Sciatic nerve (tissue), 2 donors: ENCODE data around the gene KCNQ1. TPM values are rescaled to one million over a fixed set of nuclear protein-coding genes. Genes with fewer than 3 reads are reported as not detected.

ENCODE experiments used
- ATAC-seq: fragments of 200-7000 bp; cut with Tn5 transposase; one replicate; pipeline ENCODE4 v1.9.1; 2020; ENCODE audit warnings: mild to moderate bottlenecking, moderate library complexity
- DNase-seq: peaks from one replicate; pipeline ENCODE4 v3.0.0-alpha.2; 2020; ENCODE audit warnings: low spot score
- intact Hi-C: fragments of 100-400 bp; cut with DNase I; formaldehyde crosslinking; loops from one replicate; pipeline ENCODE4 v1.14.2; 2022
- total RNA-seq: library from RNA; stranded (reverse); fragmentation: NEBNext Ultra II Directional; extraction: Animal tissue kit (Norgen Biotek cat#: 25700); gene quantifications from one replicate; pipeline ENCODE4 v1.2.1, GENCODE V29; 2021
- donor health status: DM: no; HTN: no; CAD: no.
- donor health status: DM: no; HTN: no; CAD: no.

Gene KCNQ1, protein sequence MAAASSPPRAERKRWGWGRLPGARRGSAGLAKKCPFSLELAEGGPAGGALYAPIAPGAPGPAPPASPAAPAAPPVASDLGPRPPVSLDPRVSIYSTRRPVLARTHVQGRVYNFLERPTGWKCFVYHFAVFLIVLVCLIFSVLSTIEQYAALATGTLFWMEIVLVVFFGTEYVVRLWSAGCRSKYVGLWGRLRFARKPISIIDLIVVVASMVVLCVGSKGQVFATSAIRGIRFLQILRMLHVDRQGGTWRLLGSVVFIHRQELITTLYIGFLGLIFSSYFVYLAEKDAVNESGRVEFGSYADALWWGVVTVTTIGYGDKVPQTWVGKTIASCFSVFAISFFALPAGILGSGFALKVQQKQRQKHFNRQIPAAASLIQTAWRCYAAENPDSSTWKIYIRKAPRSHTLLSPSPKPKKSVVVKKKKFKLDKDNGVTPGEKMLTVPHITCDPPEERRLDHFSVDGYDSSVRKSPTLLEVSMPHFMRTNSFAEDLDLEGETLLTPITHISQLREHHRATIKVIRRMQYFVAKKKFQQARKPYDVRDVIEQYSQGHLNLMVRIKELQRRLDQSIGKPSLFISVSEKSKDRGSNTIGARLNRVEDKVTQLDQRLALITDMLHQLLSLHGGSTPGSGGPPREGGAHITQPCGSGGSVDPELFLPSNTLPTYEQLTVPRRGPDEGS
- 6.2 TPM for total RNA-seq

DNA sequence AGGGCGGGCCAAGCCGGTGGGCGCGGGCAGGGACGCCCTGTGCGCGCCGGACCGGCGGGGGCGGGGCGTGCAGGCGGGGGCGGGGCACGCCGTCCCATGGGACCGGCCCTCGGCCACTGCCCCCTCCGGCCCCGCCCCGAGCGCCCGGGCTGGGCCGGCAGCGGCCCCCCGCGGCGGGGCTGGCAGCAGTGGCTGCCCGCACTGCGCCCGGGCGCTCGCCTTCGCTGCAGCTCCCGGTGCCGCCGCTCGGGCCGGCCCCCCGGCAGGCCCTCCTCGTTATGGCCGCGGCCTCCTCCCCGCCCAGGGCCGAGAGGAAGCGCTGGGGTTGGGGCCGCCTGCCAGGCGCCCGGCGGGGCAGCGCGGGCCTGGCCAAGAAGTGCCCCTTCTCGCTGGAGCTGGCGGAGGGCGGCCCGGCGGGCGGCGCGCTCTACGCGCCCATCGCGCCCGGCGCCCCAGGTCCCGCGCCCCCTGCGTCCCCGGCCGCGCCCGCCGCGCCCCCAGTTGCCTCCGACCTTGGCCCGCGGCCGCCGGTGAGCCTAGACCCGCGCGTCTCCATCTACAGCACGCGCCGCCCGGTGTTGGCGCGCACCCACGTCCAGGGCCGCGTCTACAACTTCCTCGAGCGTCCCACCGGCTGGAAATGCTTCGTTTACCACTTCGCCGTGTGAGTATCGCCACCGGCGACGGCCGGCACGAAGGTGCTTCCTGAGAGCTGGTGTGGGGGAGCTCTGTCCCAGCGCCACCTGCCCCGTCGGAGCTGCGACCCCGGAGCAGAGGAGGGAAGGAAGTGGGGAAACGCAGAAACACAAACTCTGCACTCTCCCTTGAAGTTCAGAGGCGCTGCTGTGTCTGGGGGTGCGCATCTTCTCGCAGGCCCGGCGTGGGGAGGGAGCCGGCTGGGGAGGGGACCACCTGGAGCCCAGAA is at the start of gene KCNQ1:
Gene KCNQ1 (plus strand): TSS at position 188 of the 925 bp plus-strand sequence. CDS start 91 bp downstream, at position 279.
- ATAC-seq (no peak), DNase-seq (no peak)
- intact Hi-C loops = no loop called here

DNA sequence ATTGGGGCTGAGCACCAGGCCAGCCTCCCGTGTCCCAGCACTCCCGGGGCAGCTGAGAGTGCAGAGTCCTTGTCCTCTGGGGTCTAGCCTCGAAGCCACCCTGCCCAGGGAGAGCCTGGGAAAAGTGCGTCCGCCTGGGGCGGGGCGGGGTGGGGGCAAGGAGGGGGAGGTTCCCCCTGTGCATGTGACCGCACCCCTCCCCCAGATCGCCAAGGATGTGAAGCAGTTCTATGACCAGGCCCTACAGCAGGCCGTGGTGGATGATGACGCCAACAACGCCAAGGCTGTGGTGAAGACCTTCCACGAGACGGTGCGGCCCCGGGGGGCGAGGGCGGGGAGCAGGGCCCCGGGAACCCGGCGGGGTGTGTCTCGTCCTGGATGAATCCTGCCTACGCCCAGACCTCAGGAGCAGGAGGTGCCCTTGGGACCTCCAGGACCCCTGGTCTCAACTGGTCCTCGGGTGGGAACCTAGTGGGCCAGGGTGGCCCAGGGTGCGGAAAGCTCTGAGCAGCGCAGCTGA is 49.5 kb upstream of the KCNQ1 start:
- DNase-seq (no peak), ATAC-seq (no peak)
- intact Hi-C loops = no loop called here

DNA sequence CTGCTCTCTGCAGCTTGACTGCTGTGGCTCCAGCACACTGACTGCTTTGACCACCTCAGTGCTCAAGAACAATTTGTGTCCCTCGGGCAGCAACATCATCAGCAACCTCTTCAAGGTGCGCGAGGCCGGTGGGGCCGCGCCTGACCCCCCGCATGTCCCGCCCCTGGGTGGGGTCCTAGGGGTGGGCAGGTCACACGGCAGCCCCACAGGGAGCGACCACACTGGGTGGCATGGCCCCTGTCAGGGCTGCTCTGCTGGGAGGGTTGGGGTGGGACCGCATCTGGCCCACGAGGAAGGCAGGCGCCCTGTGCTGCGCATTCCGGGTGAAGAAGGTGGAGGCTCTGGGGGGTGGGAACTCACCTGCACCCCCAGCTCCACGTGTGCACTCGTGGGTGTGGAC is 49.0 kb upstream of the KCNQ1 start:
- intact Hi-C loops = no loop called here
- no peak for DNase-seq

DNA sequence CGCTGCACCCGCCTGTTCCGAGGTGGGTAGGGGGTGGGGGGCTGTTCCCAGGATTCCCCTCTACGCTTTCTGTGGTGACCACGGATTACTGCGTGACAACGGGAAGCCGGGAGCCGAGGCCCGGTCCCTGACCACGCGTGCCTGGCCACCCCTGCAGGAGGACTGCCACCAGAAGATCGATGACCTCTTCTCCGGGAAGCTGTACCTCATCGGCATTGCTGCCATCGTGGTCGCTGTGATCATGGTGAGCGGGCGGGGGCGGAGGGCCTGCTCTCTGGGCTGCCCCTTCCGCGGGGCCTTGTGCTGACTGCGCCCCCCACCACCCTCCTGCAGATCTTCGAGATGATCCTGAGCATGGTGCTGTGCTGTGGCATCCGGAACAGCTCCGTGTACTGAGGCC is 48.3 kb upstream of the KCNQ1 start:
- no peak for DNase-seq
- intact Hi-C loops = no loop called here
- no peak for ATAC-seq

More for the DNA sequence above, 49.0 kb upstream of the KCNQ1 start:
- ATAC-seq = no peak

DNA sequence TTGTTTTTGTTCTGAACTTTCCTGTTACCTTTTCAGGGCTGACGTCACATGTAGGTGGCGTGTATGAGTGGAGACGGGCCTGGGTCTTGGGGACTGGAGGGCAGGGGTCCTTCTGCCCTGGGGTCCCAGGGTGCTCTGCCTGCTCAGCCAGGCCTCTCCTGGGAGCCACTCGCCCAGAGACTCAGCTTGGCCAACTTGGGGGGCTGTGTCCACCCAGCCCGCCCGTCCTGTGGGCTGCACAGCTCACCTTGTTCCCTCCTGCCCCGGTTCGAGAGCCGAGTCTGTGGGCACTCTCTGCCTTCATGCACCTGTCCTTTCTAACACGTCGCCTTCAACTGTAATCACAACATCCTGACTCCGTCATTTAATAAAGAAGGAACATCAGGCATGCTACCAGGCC is 47.8 kb upstream of the KCNQ1 start:
- intact Hi-C loops = no loop called here
- DNase-seq (no peak), ATAC-seq (no peak)

DNA sequence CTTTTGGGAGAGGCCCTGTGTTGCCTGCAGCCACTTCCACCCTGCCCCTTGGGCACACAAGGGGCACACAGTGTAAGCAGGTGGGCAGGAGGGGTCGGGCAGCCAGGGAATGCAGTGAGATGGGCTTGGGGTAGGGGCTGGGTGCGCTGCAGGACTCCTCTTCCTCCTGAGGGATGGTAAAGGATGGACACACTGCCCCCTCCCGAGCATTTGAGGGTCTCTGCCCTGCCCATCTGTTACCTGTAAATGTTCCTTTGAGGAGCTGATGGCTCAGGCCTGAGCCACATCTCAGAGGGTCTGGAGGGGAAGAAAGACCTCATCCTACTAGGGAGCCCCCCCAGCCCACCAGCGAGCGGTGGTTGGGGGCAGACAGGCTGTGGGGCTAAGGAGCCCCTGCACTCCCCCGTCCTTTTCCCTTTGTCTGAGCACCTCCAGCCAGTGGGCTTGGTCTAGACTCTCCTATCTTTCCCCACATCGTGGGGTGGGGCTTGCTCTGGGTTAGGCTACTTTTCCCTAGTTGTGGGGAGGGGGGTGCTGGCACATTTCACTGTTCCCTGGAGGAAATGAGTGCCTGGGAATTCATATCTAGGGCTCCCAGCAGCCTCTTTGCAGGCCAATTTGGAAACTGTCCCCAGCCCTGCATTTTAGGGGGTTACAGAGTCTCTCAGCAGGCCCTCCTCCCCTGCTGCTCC is 46.0 kb upstream of the KCNQ1 start:
- DNase-seq (no peak), ATAC-seq (no peak)
- intact Hi-C loops = no loop called here

DNA sequence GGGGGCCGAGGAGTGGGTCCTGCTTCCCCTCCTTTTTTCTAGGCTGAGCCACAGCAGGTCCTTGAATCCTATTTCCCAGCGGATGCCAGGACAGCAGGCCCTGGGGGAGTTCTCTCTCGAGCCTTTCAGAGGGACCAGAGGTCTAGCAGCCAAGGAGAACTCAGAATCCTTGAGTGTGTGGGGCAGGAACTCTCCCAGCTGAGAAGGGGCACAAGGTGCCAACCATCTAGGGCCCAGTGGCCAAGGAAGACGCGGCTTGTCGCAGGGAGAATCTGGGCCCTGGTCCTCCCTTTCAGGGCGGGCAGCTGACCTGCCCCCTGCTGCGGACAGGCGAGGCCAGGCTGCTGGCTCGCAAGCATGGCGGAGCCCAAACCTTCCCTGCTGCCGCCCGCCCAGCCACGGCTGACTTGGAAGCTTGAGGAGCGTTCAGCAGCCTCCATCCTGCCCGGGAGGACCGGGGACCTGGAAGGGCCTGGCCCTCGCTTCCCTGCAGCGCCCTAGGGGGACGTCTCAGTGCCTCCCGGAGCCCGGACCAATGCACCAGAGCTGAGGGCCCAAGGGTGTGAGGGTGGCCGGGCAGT is 45.2 kb upstream of the KCNQ1 start:
- DNase-seq (no peak), ATAC-seq (peak; percentile 0)
- intact Hi-C loops = no loop called here

DNA sequence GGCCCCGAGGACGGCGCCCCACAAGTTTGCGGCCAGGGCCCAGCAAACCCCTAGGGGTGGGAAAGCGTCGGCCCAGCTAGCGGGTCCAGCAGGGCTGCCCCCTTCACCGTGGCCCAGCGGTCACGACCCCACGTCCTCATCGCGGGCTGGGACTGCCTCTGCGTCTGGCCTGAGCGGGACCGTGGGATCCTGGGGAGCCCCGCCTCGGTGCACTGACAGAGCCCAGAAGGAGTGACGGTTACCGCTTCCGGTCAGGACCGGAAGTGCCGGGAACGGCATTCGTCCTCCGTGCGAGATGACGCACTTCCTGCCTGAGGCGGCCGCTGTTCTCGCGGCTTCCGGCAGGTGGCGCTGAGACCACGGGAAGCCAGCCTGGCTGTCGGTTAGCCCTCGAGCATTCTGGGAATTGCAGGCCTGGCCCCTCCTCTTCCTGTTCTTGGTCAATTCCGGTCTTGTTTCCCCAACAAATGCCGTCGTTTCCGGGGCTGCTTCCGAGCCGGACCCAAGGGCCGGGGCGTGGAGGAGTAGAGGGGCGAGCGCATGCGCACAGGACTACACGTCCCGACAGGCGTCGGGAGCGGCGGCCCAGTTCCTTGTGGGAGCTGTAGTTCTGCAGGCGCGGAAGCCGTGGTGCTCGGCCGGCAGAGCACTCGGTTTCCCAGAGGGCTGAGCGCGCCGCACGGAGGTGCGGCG is 44.6 kb upstream of the KCNQ1 start, which contains the start of gene TSSC4:
Gene TSSC4 (plus strand): TSS at position 682 of the 693 bp plus-strand sequence. CDS start 1,884 bp downstream, outside the sequence.
- peak; percentile 95 for ATAC-seq
- intact Hi-C loops = no loop called here

DNA sequence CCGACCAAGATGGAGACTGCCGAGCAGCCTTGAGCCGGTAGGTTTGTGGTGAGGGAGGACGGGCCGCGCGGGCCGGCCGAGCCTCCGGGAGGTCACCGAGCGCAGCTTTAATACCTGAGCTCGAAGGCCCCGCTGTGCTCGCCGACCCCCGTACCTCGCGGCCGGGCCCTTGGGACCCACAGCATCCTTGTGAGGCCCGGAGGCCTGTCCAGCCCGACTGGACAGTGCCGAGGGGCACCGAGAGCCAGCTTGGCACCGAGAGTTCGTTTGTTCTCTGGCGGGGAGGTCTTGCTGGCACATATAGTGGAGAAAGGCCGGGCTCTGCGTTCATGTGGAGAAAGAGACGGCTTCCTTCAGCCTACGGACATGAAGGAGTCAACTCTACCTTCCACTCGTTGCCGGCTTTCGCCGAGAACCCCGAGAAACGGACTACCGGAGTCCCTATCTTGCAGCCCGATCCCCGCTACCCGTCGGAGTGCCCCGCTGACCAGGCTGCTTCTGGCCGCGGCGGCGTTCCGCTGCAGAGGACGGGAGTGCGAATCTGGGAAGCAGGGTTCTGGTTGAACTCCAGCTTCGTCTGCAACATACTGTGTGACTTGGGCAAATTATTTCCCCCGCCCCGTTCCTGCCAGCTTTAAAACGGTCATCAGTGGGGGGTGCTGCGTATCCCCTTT is 43.9 kb upstream of the KCNQ1 start:
- intact Hi-C loops = no loop called here
- ATAC-seq (no peak), DNase-seq (no peak)

More for the DNA sequence above, 44.6 kb upstream of the KCNQ1 start, which contains the start of gene TSSC4:
- peak; percentile 100 for DNase-seq

DNA sequence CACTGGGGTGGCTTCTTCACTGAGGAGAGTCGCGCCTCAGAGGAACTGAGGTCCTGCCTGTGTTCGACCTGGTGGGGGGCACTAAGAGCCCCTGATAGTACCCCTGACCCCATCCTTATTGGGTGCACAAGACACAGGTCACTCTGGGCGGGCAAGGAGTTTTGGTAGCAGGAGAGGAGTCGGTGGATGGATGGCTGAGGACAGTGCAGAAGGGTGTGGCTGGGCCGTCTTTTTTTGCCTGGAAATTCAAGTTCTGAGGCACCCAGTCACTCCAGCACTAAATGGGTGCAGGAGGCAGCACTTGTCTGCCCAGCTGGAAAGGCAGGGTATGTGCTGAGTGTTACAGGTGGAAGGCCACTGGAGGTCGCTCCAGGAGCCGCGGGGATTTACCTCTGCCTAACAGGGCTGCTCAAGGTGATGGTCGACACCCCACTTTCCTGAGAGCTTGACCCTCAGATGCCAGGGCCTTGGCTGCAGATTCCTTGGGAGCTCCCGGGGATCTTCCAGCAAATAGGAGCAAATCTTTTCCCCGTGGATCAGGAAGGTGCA is 43.3 kb upstream of the KCNQ1 start:
- intact Hi-C loops = no loop called here
- DNase-seq = no peak
- ATAC-seq = no peak

DNA sequence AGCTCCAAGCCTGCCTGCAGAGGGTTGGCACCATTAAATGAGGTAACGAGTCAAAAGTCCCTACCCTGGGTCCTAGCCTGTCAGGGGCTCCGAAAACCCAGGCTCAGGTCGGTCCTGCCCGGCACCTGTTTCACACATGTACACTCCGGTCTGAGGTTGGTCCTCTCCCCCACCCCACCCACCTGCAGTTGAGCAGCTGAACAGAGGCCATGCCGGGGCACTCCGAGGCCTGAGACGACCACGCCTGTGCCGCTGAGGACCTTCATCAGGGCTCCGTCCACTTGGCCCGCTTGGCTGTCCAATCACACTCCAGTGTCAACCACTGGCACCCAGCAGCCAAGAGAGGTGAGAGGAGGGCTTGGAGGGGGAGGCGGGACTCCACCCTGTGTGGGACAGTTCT is 42.7 kb upstream of the KCNQ1 start:
- intact Hi-C loops = no loop called here
- no peak for ATAC-seq
- DNase-seq = no peak

DNA sequence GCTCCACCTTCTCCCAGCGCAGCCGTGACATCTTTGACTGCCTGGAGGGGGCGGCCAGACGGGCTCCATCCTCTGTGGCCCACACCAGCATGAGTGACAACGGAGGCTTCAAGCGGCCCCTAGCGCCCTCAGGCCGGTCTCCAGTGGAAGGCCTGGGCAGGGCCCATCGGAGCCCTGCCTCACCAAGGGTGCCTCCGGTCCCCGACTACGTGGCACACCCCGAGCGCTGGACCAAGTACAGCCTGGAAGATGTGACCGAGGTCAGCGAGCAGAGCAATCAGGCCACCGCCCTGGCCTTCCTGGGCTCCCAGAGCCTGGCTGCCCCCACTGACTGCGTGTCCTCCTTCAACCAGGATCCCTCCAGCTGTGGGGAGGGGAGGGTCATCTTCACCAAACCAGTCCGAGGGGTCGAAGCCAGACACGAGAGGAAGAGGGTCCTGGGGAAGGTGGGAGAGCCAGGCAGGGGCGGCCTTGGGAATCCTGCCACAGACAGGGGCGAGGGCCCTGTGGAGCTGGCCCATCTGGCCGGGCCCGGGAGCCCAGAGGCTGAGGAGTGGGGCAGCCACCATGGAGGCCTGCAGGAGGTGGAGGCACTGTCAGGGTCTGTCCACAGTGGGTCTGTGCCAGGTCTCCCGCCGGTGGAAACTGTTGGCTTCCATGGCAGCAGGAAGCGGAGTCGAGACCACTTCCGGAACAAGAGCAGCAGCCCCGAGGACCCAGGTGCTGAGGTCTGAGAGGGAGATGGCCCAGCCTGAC is 41.7 kb upstream of the KCNQ1 start:
- DNase-seq = no peak
- intact Hi-C loops = no loop called here
- ATAC-seq = no peak

DNA sequence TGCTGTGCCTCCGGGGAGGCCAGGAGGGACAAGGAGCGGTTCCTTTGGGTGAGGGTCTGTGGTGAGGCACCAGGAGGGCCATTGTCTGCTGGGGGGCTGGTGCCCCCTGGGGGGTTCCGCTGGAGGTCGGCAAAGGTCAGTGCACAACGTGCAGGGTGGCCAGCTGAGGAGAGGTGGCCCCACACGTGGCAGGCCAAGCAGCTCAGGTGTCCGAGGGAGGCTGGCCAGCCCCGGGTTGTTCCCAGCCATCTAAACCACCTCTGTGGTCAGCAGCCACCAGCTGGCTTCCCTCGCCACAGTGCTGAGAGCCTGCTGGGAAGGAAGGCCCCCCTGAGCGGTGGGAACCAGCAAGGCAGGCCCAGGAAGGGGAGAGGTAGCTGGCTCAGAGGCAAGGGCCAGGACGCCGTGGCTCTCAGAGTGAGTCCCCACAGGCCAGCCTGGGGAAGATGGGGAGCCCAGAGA is 40.0 kb upstream of the KCNQ1 start:
- DNase-seq = no peak
- intact Hi-C loops = no loop called here
- no peak for ATAC-seq

DNA sequence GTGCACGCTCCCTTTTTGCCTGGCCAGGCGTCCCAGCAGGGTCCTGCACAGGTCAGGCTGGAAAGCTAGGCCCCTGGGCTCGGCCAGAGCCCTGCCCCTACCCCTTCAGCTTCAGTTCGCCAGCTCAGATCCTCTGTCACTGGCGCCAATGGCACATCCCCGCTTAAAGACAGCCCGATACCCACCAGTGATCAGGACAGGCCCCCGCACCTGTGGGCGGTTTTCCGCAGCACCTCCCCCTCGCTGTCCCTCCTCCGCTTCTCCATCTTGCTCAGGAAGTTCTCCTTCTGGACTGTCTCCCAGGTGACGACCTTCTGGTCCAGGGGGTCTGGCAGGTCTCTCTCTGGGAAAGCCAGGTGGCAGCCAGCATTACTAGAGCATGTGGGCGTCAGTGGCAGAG is 38.4 kb upstream of the KCNQ1 start:
- intact Hi-C loops = no loop called here
- DNase-seq (no peak), ATAC-seq (no peak)

DNA sequence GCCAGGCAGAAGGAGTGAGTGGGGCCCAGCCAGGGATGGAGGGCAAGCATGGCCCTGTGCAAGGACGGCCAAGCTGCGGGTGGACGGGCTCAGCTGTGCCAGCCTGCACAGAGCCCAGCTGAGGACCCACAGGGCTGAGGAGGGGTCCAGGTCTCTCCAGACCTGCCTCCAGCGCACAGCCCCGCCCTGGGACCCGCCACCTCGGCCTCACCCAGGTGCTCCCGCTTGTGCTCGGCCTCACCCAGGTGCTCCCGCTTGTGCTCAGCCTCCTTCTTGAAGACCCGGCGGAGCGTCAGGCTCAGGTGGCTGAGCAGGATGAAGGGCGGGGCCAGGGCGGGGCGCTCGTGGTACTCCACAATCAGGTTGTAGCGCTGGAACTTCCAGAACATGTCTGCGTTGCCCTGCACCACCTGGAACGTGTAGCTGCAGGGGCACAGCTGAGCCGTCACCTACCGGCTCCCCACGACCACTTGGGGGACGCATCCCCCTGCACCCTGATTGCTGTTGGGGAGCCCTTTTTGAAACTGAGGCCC is 37.9 kb upstream of the KCNQ1 start:
- DNase-seq = no peak
- intact Hi-C loops = no loop called here
- no peak for ATAC-seq

DNA sequence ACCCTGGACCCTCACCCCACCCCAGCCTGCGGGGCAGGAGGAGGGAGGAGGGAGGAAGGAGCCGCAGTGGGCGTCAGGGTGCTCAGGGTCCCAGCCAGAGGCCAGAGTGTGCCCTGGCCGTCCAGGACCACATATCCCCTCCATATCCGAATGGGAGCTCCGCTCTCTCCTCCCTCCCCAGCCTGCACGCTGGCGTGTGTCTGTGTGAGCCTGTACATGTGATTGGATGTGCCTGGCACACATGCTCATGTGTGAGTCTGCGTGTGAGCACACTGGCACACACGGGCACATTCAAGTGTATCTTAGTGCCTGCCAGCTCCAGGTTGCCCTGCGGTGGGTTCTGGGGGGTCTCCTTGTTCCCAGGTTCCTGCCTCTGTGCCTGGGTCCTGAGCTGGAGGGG is 36.1 kb upstream of the KCNQ1 start:
- ATAC-seq (no peak), DNase-seq (no peak)
- intact Hi-C loops = no loop called here
